K562 (cell line): ENCODE measurements around the gene CFAP69. TPM values are rescaled to one million over a fixed set of nuclear protein-coding genes. Genes with fewer than 3 reads are reported as not detected.
A peak's percentile ranks its signal among the peaks of the same experiment; 100 is the strongest.
"Not testable (repeated sequence)": the region's sequence is repeated elsewhere in the genome, so short reads cannot be mapped to it uniquely, and the experiment has no call there.

ENCODE experiments used
- ATAC-seq: fragments of 200-7000 bp; cut with Tn5 transposase; 3 replicates; pipeline ENCODE4 v1.9.1; 2020; ENCODE audit warnings: moderate library complexity
- BruUV-seq: library from RNA; stranded (reverse); fragments of 400-500 nt; replicated peaks from 2 replicates; lab custom pipeline; 2021; lab: Mats Ljungman, UMichigan
- CTCF ChIA-PET: fragments of 300-600 bp; formaldehyde crosslinking; extraction: SDS; loops from one replicate; lab custom pipeline; 2021; ENCODE audit warnings: low intra/inter-chr PET ratio; lab: Yijun Ruan, JAX
- POLR2A ChIA-PET: fragments of 300-600, 350-650 bp; sonication (Branson Sonifier 250); formaldehyde crosslinking; extraction: SDS; loops from one replicate; lab custom pipeline; 2021; ENCODE audit warnings: antibody characterized with exemption, inconsistent platforms; lab: Yijun Ruan, JAX
- DNase-seq, 4 experiments: peaks; one replicate each; pipeline versions ENCODE4 v3.0.0 to v3.0.0-alpha.2; 2011 to 2018; ENCODE audit warnings: low spot score in 3 of 4, mixed read lengths in 3 of 4; ENCODE audit errors: extremely low read depth in 1 of 4
- FAIRE-seq: peaks from 2 replicates; lab custom pipeline; 2011; peaks lifted over from hg19 to GRCh38; lab: Jason Lieb, UNC
- H2AFZ ChIP-seq: 2 replicates; pipeline ENCODE4 v1.6.0; 2011; ENCODE audit warnings: low read depth, low read length, control low read depth, inconsistent platforms
- H3K27ac ChIP-seq: fragments of 200-600 bp; 3 replicates; pipeline ENCODE4 v1.8.0; 2011; ENCODE audit warnings: low read depth, mild to moderate bottlenecking, control low read depth, inconsistent platforms, low read length, moderate library complexity, mixed read lengths; ENCODE audit errors: extremely low read depth
- H3K27me3 ChIP-seq, 2 experiments: fragments of 300-600 bp in 1 of 2; 2 replicates in 1 of 2; 3 replicates in 1 of 2; pipeline versions ENCODE4 v1.6.0 to v1.8.0; 2011; ENCODE audit warnings: inconsistent platforms in 2 of 2, low read length in 2 of 2, mild to moderate bottlenecking in 1 of 2, mixed read lengths in 1 of 2, moderate library complexity in 1 of 2; ENCODE audit not compliant: control insufficient read depth in 2 of 2, insufficient read depth in 2 of 2
- H3K36me3 ChIP-seq: fragments of 300-600 bp; 3 replicates; pipeline ENCODE4 v1.8.0; 2011; ENCODE audit warnings: mild to moderate bottlenecking, low read length, inconsistent platforms; ENCODE audit not compliant: control insufficient read depth, insufficient read depth
- H3K4me1 ChIP-seq, 2 experiments: fragments of 200-600 bp in 1 of 2; replicated peaks in 1 of 2; 2 replicates in 1 of 2; 3 replicates in 1 of 2; pipeline versions ENCODE4 v1.5.1 to v1.8.0; 2011; ENCODE audit warnings: inconsistent platforms in 2 of 2, low read length in 2 of 2, mild to moderate bottlenecking in 1 of 2, mixed read lengths in 1 of 2, moderate library complexity in 1 of 2; ENCODE audit not compliant: control insufficient read depth in 2 of 2, insufficient read depth in 2 of 2
- H3K4me2 ChIP-seq: 2 replicates; pipeline ENCODE4 v1.6.1; 2011; ENCODE audit warnings: low read length, control low read depth, inconsistent platforms, mixed read lengths; ENCODE audit not compliant: insufficient read depth
- H3K4me3 ChIP-seq: fragments of 200-600 bp; sonication (generic), shearing (Covaris generic); 2 replicates; pipeline ENCODE4 v1.5.1; 2016; ENCODE audit warnings: control low read depth, inconsistent platforms
- H3K79me2 ChIP-seq: fragments of 200-600 bp; 3 replicates; pipeline ENCODE4 v1.8.0; 2011; ENCODE audit warnings: low read length, inconsistent platforms; ENCODE audit not compliant: control insufficient read depth, insufficient read depth
- H3K9ac ChIP-seq, 2 experiments: 2 replicates each; pipeline versions ENCODE4 v1.6.0 to v1.6.1; 2011; ENCODE audit warnings: low read depth in 2 of 2, low read length in 2 of 2, control low read depth in 1 of 2, inconsistent platforms in 1 of 2, mild to moderate bottlenecking in 1 of 2, mixed read lengths in 1 of 2; ENCODE audit not compliant: insufficient read depth in 1 of 2
- H3K9me1 ChIP-seq: one replicate; pipeline ENCODE4 v1.6.0; 2011; ENCODE audit warnings: inconsistent platforms, mild to moderate bottlenecking, low read length, moderate library complexity; ENCODE audit not compliant: control insufficient read depth, insufficient read depth
- H3K9me3 ChIP-seq: replicated peaks from 2 replicates; pipeline ENCODE4 v1.5.1; 2011; ENCODE audit warnings: low read depth, low read length, inconsistent platforms; ENCODE audit not compliant: control insufficient read depth, insufficient read depth
- H4K20me1 ChIP-seq: replicated peaks from 2 replicates; pipeline ENCODE4 v1.6.1; 2011; ENCODE audit warnings: low read length, inconsistent platforms, mixed read lengths; ENCODE audit not compliant: control insufficient read depth, insufficient read depth
- BCOR ChIP-seq: fragments of 450-650 bp; IDR thresholded peaks from 2 replicates; pipeline ENCODE4 v1.6.1; 2016
- KDM1A ChIP-seq, 2 experiments: fragments of 450-650 bp; IDR thresholded peaks; 2 replicates each; pipeline ENCODE4 v1.6.1; 2016; ENCODE audit warnings: mild to moderate bottlenecking in 2 of 2
- LEF1 ChIP-seq: fragments of 450-650 bp; IDR thresholded peaks from 2 replicates; pipeline ENCODE4 v1.6.1; 2016; ENCODE audit warnings: mild to moderate bottlenecking
- ZNF146 ChIP-seq: IDR thresholded peaks from one replicate; pipeline ENCODE4 v1.6.1; 2018; ENCODE audit warnings: missing compliant biosample characterization; ENCODE audit not compliant: unreplicated experiment
- ZNF174 ChIP-seq: fragments of 250-450 bp; sonication (Bioruptor Pico); IDR thresholded peaks from 2 replicates; pipeline ENCODE4 v1.4.0; 2020; ENCODE audit warnings: mild to moderate bottlenecking
- WGBS: fragments of 100-300 bp; shearing (Covaris generic); methylation state at CpG from one replicate; pipeline ENCODE4 v1.1.6; 2016; ENCODE audit warnings: low coverage, mixed read lengths; ENCODE audit not compliant: insufficient coverage; ENCODE audit errors: missing lambda C conversion rate; 5-methylcytosine and 5-hydroxymethylcytosine counted together
- in situ Hi-C: fragments of 300-500 bp; cut with MboI; formaldehyde crosslinking; loops from 4 replicates; pipeline ENCODE4 v1.15.0; 2018; ENCODE audit warnings: inconsistent platforms, mixed read lengths
- intact Hi-C: fragments of 100-400 bp; cut with micrococcal nuclease; formaldehyde crosslinking; loops from 2 replicates; pipeline ENCODE4 v1.14.2; 2022
- polyA plus RNA-seq, 8 experiments: library from polyadenylated mRNA; depleted of rRNA in 4 of 8; stranded (reverse) in 5 of 8; unstranded in 3 of 8; fragments of >200 nt; fragmentation: Nextera tagmentation in 2 of 8; fragmentation: Illumina TruSeq in 1 of 8; extraction: Ambion mirVana in 2 of 8; extraction: Trizol in 1 of 8; gene quantifications; 2 replicates each; pipeline versions ENCODE4 v1.2.1 to v1.2.3, GENCODE V29; 2011 to 2014; ENCODE audit warnings: inconsistent platforms in 1 of 8, missing spikeins in 1 of 8
- total RNA-seq, 7 experiments: library from RNA; depleted of rRNA in 6 of 7; stranded (reverse); fragments of >200 nt in 6 of 7; fragmentation: Illumina TruSeq in 2 of 7; extraction: Trizol in 2 of 7; gene quantifications; 2 replicates each; pipeline versions ENCODE4 v1.2.1 to v1.2.3, GENCODE V29; 2011 to 2021; ENCODE audit warnings: low replicate concordance in 1 of 7

CFAP69 gene
- total and polyA plus RNA-seq, 9 of the 15 experiments (the other 6 are each of a cell fraction or from before 2014, with no cell fraction given), result 0.24 to 5.1 (median 1.7) TPM

DNA sequence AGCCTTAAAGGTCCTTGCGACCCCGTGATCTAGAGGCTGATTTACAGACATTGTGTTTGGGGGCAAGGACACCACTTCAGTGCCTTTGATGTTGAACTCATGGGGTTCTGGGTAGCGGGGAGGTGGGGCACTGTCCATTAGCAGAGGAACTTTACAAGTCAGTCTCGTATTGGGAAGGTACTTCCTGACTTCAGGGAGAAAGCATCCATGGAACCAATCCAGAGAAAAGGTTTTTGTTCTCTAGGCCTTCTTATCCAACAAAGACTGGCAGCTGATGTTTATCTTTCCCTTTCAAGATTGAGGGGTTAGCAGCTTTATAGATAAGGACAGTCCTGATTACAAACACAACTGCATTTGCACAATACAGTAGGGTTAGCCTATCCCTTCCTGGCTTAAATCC, 104.3 kb downstream of the CFAP69 start:
- peaks cover 33% of the 10 kb centered on the region for H3K36me3 ChIP-seq
- no peak overlapping the region for H2AFZ ChIP-seq
- TF ChIP-seq LEF1 (0 out of 2 replicates have a peak, but pooled peaks have one; percentile 14), ZNF174 (CRISPR knock-in tag) (no peak)
- BruUV-seq, result no TSS peak
- POLR2A ChIA-PET, result interaction anchor here (0.7 kb wide), 1 partner anchor 8 kb away, joined by 5 read pairs; no protein-coding TSS in a partner anchor
- intact Hi-C loops, result loop anchor here (5.0 kb wide), 1 partner anchor 953 kb away; no protein-coding TSS in a partner anchor
- FAIRE-seq, result no peak
- no peak for ATAC-seq
- in situ Hi-C loops, result loop anchor here (5.0 kb wide), 1 partner anchor 53 kb away; the partner anchor contains the start of gene CLDN12
- H3K27ac ChIP-seq, result peak overlapping the region; percentile 27; the same call in 2 of the 3 replicates
- DNase-seq, result no peak
- no peaks in the 10 kb centered on the region for H3K9me1 ChIP-seq
- H3K9ac ChIP-seq, result no peak overlapping the region
- no peak overlapping the region for H3K4me3 ChIP-seq
- CTCF ChIA-PET, result no interaction called here
- WGBS, result 80% methylated on average over 4 of the region's 4 CpGs
- no peak overlapping the region for H3K4me2 ChIP-seq
- peaks cover 73% of the 10 kb centered on the region for H3K79me2 ChIP-seq
- no peaks in the 10 kb centered on the region for H4K20me1 ChIP-seq
- peaks cover 8 to 14% of the 10 kb centered on the region in 2 experiments; a peak in 3 of 5 replicates for H3K4me1 ChIP-seq
- no peaks in the 10 kb centered on the region for H3K9me3 ChIP-seq
- H3K27me3 ChIP-seq, result no peaks in the 10 kb centered on the region

DNA sequence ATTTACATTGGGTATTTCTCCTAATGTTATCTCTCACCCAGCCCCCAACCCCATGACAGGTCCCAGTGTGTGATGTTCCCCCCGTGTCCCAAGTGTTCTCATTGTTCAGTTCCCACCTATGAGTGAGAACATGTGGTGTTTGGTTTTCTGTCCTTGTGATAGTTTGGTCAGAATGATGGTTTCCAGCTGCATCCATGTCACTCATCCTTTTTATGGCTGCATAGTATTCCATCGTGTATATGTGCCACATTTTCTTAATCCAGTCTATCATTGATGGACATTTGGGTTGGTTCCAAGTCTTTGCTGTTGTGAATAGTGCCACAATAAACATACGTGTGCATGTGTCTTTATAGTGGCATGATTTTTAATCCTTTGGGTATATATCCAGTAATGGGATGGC, 105.1 kb downstream of the CFAP69 start:
- H3K9ac ChIP-seq, H2AFZ ChIP-seq, BruUV-seq, intact Hi-C loops, in situ Hi-C loops, H3K9me3 ChIP-seq, H4K20me1 ChIP-seq, FAIRE-seq, H3K27me3 ChIP-seq, H3K4me3 ChIP-seq, ATAC-seq, H3K27ac ChIP-seq, H3K4me2 ChIP-seq, DNase-seq, H3K9me1 ChIP-seq, POLR2A ChIA-PET, CTCF ChIA-PET: not testable (repeated sequence)
- 92% methylated on average over 3 of the region's 3 CpGs for WGBS
- Histone ChIP-seq H3K4me1 (peaks cover 8 to 14% of the 10 kb centered on the region in 2 experiments; a peak in 3 of 5 replicates), H3K79me2 (peaks cover 73% of the 10 kb centered on the region), H3K36me3 (peaks cover 39% of the 10 kb centered on the region)
- TF ChIP-seq ZNF146 (CRISPR knock-in tag), result peak; percentile 90
- TF ChIP-seq BCOR, result peak; percentile 74
- peak; percentile 18 to 47; a peak in 1 of 4 replicates for TF ChIP-seq KDM1A (IDR thresholded peaks at IDR 0.05)
